Measurements from ENCODE around the gene ATAD3C.

GRCh38 chr1:1507305-1507704 lies 57.8 kb downstream of the ATAD3C start:
- TF ChIP-seq CTCF (IDR thresholded peaks at IDR 0.05) (no peak), POLR2A (IDR thresholded peaks at IDR 0.05) (no peak)
